A673 (cell line): Measurements from ENCODE around the gene SHFL. TPM values are rescaled to one million over a fixed set of nuclear protein-coding genes. Genes with fewer than 3 reads are reported as not detected.

Experiments used
- BruUV-seq: library from RNA; stranded (reverse); fragments of 400-500 nt; replicated peaks from 2 replicates; lab custom pipeline; 2021; lab: Mats Ljungman, UMichigan
- CTCF ChIA-PET: fragments of 300-600 bp; sonication (Branson Sonifier 250); formaldehyde crosslinking; loops from one replicate; lab custom pipeline; 2022; ENCODE audit warnings: antibody characterized with exemption; lab: Charles Lee
- POLR2A ChIA-PET: fragments of 300-600 bp; sonication (Branson Sonifier 250); formaldehyde crosslinking; loops from one replicate; lab custom pipeline; 2022; ENCODE audit warnings: antibody characterized with exemption; ENCODE audit not compliant: low non-redundant PET; lab: Charles Lee
- DNase-seq: peaks from one replicate; pipeline ENCODE4 v3.0.0-alpha.2; 2015; ENCODE audit warnings: low spot score
- H3K27ac ChIP-seq: fragments of 200-600 bp; sonication (generic); 2 replicates; pipeline ENCODE4 v1.5.1; 2016; ENCODE audit warnings: mixed run types, low read depth, mild to moderate bottlenecking, mixed read lengths, antibody characterized with exemption, low read length; ENCODE audit not compliant: poor library complexity, severe bottlenecking
- H3K27me3 ChIP-seq: fragments of 200-600 bp; sonication (generic); replicated peaks from 2 replicates; pipeline ENCODE4 v1.6.1; 2017; ENCODE audit warnings: mixed run types, low read depth, mild to moderate bottlenecking, mixed read lengths, antibody characterized with exemption, low read length; ENCODE audit not compliant: insufficient read depth, poor library complexity
- H3K36me3 ChIP-seq: fragments of 200-600 bp; sonication (generic); 2 replicates; pipeline ENCODE4 v1.6.1; 2016; ENCODE audit warnings: mixed run types, mild to moderate bottlenecking, mixed read lengths, antibody characterized with exemption, low read length; ENCODE audit not compliant: insufficient read depth, poor library complexity, severe bottlenecking
- H3K4me1 ChIP-seq: fragments of 200-600 bp; sonication (generic); 2 replicates; pipeline ENCODE4 v1.6.1; 2017; ENCODE audit warnings: mixed run types, mild to moderate bottlenecking, mixed read lengths, antibody characterized with exemption, low read length; ENCODE audit not compliant: insufficient read depth, poor library complexity, severe bottlenecking
- H3K4me3 ChIP-seq: fragments of 200-600 bp; sonication (generic); 2 replicates; pipeline ENCODE4 v1.5.1; 2016; ENCODE audit warnings: low read depth, mixed run types, mild to moderate bottlenecking, mixed read lengths, low read length; ENCODE audit not compliant: poor library complexity, severe bottlenecking
- H3K9me3 ChIP-seq: fragments of 200-600 bp; sonication (generic); 2 replicates; pipeline ENCODE4 v1.6.1; 2016; ENCODE audit warnings: mixed run types, low read depth, mild to moderate bottlenecking, mixed read lengths, antibody characterized with exemption, low read length; ENCODE audit not compliant: poor library complexity, severe bottlenecking
- EZH2 ChIP-seq: fragments of 200-600 bp; sonication (generic); IDR thresholded peaks from 2 replicates; pipeline ENCODE4 v1.6.1; 2017; ENCODE audit warnings: borderline replicate concordance, low read depth, mild to moderate bottlenecking, mixed read lengths, antibody characterized with exemption, low read length; ENCODE audit not compliant: poor library complexity, severe bottlenecking
- intact Hi-C: fragments of 100-400 bp; cut with micrococcal nuclease; formaldehyde crosslinking; loops from one replicate; pipeline ENCODE4 v1.10.0; 2022; ENCODE audit not compliant: unreplicated experiment
- total RNA-seq: library from RNA; stranded (reverse); gene quantifications from 2 replicates; pipeline ENCODE4 v1.2.3, GENCODE V29; 2021
- TF ChIP-seq, protein P1 (sequence below): fragments of 300-800, 200-600 bp; sonication (generic); conservative IDR thresholded peaks from 2 replicates; pipeline ENCODE4 v1.5.1; 2017; ENCODE audit warnings: low read depth, mild to moderate bottlenecking, antibody characterized with exemption, low read length, moderate library complexity, mixed read lengths

SHFL gene
- total RNA-seq, 1 experiment from 2014 or later: 15.2 TPM

GRCh38 chr19:10045371-10045770 lies 40.7 kb upstream of the SHFL start:
- intact Hi-C loops: no loop called here
- Histone ChIP-seq H3K4me3 (no peak overlapping the region), H3K4me1 (no peaks in the 10 kb centered on the region), H3K9me3 (peaks cover 11% of the 10 kb centered on the region), H3K36me3 (no peaks in the 10 kb centered on the region), H3K27ac (no peak overlapping the region), H3K27me3 (no peaks in the 10 kb centered on the region)
- TF ChIP-seq, protein P1, sequence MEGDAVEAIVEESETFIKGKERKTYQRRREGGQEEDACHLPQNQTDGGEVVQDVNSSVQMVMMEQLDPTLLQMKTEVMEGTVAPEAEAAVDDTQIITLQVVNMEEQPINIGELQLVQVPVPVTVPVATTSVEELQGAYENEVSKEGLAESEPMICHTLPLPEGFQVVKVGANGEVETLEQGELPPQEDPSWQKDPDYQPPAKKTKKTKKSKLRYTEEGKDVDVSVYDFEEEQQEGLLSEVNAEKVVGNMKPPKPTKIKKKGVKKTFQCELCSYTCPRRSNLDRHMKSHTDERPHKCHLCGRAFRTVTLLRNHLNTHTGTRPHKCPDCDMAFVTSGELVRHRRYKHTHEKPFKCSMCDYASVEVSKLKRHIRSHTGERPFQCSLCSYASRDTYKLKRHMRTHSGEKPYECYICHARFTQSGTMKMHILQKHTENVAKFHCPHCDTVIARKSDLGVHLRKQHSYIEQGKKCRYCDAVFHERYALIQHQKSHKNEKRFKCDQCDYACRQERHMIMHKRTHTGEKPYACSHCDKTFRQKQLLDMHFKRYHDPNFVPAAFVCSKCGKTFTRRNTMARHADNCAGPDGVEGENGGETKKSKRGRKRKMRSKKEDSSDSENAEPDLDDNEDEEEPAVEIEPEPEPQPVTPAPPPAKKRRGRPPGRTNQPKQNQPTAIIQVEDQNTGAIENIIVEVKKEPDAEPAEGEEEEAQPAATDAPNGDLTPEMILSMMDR: no peak
- no peak for TF ChIP-seq EZH2
- POLR2A ChIA-PET: no interaction called here
- CTCF ChIA-PET: no interaction called here
- BruUV-seq: no TSS peak
- DNase-seq: peak; percentile 21

GRCh38 chr19:10049626-10050025 lies 36.5 kb upstream of the SHFL start:
- no peaks in the 10 kb centered on the region for H3K36me3 ChIP-seq
- no peak overlapping the region for H3K4me3 ChIP-seq
- no TSS peak for BruUV-seq
- DNase-seq: no peak
- no peak overlapping the region for H3K27ac ChIP-seq
- intact Hi-C loops: no loop called here
- ChIA-PET POLR2A (no interaction called here), CTCF (interaction anchor here (0.6 kb wide), 1 partner anchor 12 kb away, joined by 3 read pairs; no protein-coding TSS in a partner anchor)
- no peaks in the 10 kb centered on the region for H3K4me1 ChIP-seq
- TF ChIP-seq, protein P1: no peak
- no peaks in the 10 kb centered on the region for H3K9me3 ChIP-seq
- no peaks in the 10 kb centered on the region for H3K27me3 ChIP-seq

DNA sequence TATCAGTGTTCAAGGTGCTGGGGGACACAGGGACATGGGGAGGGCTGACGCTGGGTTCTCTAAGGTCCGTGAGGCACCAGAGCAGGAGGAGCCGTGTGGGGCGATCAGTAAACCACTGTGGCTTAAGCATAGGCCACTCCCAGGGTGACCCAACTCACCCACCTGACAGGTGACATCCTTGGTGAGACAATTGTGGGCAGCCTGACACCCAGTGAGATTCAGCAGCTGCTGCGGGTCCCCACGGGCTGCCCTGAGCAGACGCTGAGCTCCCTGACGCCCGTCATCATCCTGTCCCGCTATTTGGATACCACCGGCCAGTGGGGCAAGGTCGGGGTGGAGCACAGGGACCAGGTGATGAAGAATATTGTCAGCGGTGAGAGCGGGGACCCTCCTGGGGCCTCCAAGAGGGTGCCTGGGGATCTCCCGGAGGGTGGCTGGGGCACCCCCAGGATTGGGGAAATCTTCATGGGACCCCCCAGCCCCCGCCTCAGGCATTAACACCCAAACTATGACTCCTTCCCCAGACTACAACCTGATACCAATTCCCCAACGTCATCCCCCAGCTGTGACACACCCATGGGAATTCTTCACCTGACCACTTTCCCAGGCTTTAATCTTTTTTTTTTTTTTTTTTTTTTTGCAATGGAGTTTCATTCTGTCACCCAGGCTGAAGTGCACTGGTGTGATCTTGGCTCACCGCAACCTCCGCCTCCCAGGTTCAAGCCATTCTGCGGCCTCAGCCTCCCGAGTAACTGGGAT lies 33.3 kb upstream of the SHFL start:
- no peaks in the 10 kb centered on the region for H3K27me3 ChIP-seq
- no peaks in the 10 kb centered on the region for H3K4me1 ChIP-seq
- no peak for DNase-seq
- H3K27ac ChIP-seq: no peak overlapping the region
- TF ChIP-seq, protein P1: no peak
- H3K36me3 ChIP-seq: no peaks in the 10 kb centered on the region
- no peak overlapping the region for H3K4me3 ChIP-seq
- intact Hi-C loops: no loop called here
- POLR2A ChIA-PET: no interaction called here
- no TSS peak for BruUV-seq
- H3K9me3 ChIP-seq: no peaks in the 10 kb centered on the region
- CTCF ChIA-PET: no interaction called here
